LNCaP clone FGC (cell line): ENCODE results near the gene PCSK9.
A peak's percentile ranks its signal among the peaks of the same experiment; 100 is the strongest.
"Not testable (repeated sequence)": the region's sequence is repeated elsewhere in the genome, so short reads cannot be mapped to it uniquely, and the experiment has no call there.

ENCODE experiments used
- DNase-seq: peaks from one replicate; pipeline ENCODE4 v3.0.0-alpha.2; 2011; ENCODE audit warnings: low read depth
- H3K4me3 ChIP-seq: 2 replicates; pipeline ENCODE4 v1.5.1; 2011; ENCODE audit warnings: mild to moderate bottlenecking, low read depth, low read length, control low read depth
- TF ChIP-seq, protein P1 (sequence below): IDR thresholded peaks from 2 replicates; pipeline ENCODE4 v1.5.1; 2012; ENCODE audit warnings: mild to moderate bottlenecking; ENCODE audit not compliant: control insufficient read depth, insufficient read depth; ENCODE audit errors: extremely low read depth

The PCSK9 gene

GRCh38 chr1:55018395-55018794 is 21.0 kb upstream of the PCSK9 start:
- DNase-seq: no peak
- TF ChIP-seq, protein P1, sequence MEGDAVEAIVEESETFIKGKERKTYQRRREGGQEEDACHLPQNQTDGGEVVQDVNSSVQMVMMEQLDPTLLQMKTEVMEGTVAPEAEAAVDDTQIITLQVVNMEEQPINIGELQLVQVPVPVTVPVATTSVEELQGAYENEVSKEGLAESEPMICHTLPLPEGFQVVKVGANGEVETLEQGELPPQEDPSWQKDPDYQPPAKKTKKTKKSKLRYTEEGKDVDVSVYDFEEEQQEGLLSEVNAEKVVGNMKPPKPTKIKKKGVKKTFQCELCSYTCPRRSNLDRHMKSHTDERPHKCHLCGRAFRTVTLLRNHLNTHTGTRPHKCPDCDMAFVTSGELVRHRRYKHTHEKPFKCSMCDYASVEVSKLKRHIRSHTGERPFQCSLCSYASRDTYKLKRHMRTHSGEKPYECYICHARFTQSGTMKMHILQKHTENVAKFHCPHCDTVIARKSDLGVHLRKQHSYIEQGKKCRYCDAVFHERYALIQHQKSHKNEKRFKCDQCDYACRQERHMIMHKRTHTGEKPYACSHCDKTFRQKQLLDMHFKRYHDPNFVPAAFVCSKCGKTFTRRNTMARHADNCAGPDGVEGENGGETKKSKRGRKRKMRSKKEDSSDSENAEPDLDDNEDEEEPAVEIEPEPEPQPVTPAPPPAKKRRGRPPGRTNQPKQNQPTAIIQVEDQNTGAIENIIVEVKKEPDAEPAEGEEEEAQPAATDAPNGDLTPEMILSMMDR: no peak
- no peak overlapping the region for H3K4me3 ChIP-seq

- TF ChIP-seq, protein P1: peak; percentile 90
- peak; percentile 74 for DNase-seq
- H3K4me3 ChIP-seq: no peak overlapping the region
Observed at GRCh38 chr1:55021942-55022546, 17.3 kb upstream of the PCSK9 start.

GRCh38 chr1:55024163-55024562 is 15.2 kb upstream of the PCSK9 start:
- not testable (repeated sequence) for H3K4me3 ChIP-seq, DNase-seq

DNA sequence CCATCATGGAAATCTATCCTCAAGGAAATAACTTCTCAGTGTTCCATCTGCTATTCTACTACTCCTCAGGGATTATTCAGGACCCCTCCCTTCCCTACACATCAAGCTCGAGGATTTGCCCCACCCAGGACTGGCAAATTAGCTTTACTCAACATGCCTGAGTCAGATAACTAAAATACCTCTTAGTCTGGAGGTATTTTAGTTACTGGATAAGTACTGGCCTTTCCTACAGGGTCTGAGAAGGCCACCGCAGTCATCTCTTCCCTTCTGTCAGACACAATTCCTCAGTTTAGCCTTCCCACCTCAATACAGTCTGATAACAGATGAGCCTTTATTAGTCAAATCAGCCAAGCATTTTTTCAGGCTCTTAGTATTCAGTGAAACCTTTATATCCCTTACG is 12.7 kb upstream of the PCSK9 start:
- DNase-seq, H3K4me3 ChIP-seq: not testable (repeated sequence)

DNA sequence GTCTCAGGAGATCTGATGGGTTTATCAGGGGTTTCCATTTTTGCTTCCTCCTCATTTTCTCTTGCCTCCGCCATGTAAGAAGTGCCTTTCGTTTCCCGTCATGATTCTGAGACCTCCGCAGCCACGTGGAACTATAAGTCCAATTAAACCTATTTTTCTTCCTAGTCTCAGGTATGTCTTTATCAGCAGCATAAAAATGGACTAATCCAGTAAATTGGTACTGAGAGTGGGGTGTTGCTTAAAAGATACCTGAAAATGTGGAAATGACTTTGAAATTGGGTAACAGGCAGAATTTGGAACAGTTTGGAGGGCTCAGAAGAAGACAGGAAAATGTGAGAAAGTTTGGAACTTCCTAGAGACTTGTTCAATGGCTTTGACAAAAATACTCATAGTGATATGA is 8.2 kb upstream of the PCSK9 start:
- not testable (repeated sequence) for DNase-seq, H3K4me3 ChIP-seq

GRCh38 chr1:55033265-55033614 is 6.1 kb upstream of the PCSK9 start:
- TF ChIP-seq, protein P1: no peak
- DNase-seq: no peak
- H3K4me3 ChIP-seq: no peak overlapping the region

DNA sequence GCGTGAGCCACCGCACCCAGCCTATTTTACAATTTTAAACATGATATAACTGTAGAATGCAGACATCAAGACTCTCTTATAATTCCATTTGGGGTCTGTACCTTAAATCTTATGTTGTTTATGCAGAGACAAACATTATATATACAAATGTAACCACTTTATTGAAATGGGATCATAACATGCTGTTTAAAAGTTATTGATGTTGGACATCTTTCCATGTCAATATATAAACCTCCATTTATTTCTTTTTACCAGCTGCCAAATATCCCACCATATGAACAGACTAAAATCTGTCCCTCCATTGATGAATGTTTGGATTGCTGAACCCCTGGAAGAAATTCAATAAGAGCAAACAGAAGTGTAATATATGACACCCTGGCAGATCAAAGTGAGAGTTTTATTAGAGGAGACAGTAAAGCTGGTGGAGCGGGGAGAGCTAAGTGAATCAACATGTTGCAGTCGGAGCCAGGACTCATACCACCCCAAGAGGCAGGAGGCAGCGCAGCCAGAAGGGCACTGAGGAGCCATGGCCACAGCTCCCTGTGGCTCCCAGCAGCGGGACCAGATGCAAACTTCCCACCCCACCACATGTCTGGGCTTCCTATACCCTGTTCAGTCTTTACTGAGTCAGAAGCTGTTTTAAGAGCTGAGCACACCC is 4.7 kb upstream of the PCSK9 start:
- DNase-seq: no peak
- H3K4me3 ChIP-seq: no peak overlapping the region
- TF ChIP-seq, protein P1: no peak

DNA sequence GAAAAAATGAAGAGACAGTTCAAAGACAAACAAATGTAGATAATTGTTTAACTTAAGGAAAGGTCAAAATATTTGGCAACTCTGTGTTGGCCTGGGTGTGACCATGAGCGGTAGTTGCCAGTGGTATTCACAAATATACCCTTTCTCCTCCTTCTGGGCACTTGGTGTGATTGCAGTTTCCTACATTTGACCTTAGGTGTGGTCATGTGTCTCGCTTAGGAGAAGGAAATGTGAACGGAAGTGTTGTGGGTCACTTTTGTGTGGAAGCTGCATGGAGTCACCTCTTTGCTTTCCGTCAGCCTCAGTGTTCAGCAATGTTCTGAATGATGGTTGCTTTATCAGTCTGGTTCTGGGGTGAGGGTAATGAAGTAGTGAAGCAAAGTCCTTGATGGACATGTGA is 3.4 kb upstream of the PCSK9 start:
- DNase-seq: peak; percentile 33
- H3K4me3 ChIP-seq: no peak overlapping the region
- TF ChIP-seq, protein P1: peak; percentile 28; the same call in 1 of the 2 replicates
